HepG2 (cell line): ENCODE data around the gene EGR2. TPM values are rescaled to one million over a fixed set of nuclear protein-coding genes. Genes with fewer than 3 reads are reported as not detected.

ENCODE experiments used
- CREB1 ChIP-seq, 2 experiments: fragments of 450-650 bp in 1 of 2; IDR thresholded peaks; 2 replicates each; pipeline ENCODE4 v1.6.1; 2016 to 2017; ENCODE audit warnings: control low read depth in 1 of 2, mild to moderate bottlenecking in 1 of 2, missing compliant biosample characterization in 1 of 2, missing genetic modification characterization in 1 of 2
- DPF2 ChIP-seq: sonication (generic); formaldehyde crosslinking; IDR thresholded peaks from 2 replicates; pipeline ENCODE4 v1.4.0; 2020; ENCODE audit warnings: mild to moderate bottlenecking, low read depth, missing genetic modification reagents, borderline replicate concordance
- E2F1 ChIP-seq: sonication (generic); formaldehyde crosslinking; IDR thresholded peaks from 2 replicates; pipeline ENCODE4 v1.5.0; 2020; ENCODE audit warnings: missing genetic modification reagents
- ELF3 ChIP-seq: IDR thresholded peaks from 2 replicates; pipeline ENCODE4 v1.6.1; 2016; ENCODE audit warnings: missing genetic modification reagents, missing compliant biosample characterization
- JUN ChIP-seq: sonication (generic); formaldehyde crosslinking; IDR thresholded peaks from 2 replicates; pipeline ENCODE4 v1.4.0; 2020; ENCODE audit warnings: mild to moderate bottlenecking, missing genetic modification reagents
- KAT8 ChIP-seq: IDR thresholded peaks from 2 replicates; pipeline ENCODE4 v1.6.1; 2016; ENCODE audit warnings: missing genetic modification reagents, missing compliant biosample characterization
- NCOA2 ChIP-seq: sonication (generic); formaldehyde crosslinking; IDR thresholded peaks from 2 replicates; pipeline ENCODE4 v1.8.0; 2022; ENCODE audit warnings: inconsistent platforms
- POLR2G ChIP-seq: fragments of 200-400 bp; formaldehyde crosslinking; IDR thresholded peaks from 2 replicates; pipeline ENCODE4 v1.6.1; 2018; ENCODE audit warnings: mild to moderate bottlenecking, low read depth, low read length, moderate library complexity
- REL ChIP-seq: sonication (generic); formaldehyde crosslinking; conservative IDR thresholded peaks from 2 replicates; pipeline ENCODE4 v1.8.0; 2022; ENCODE audit warnings: mild to moderate bottlenecking, missing genetic modification reagents, moderate library complexity
- SNAPC2 ChIP-seq: sonication (generic); formaldehyde crosslinking; IDR thresholded peaks from 2 replicates; pipeline ENCODE4 v1.8.1; 2022; ENCODE audit warnings: mild to moderate bottlenecking, missing genetic modification reagents
- STAG1 ChIP-seq: sonication (generic); formaldehyde crosslinking; IDR thresholded peaks from 2 replicates; pipeline ENCODE4 v1.4.0; 2020; ENCODE audit warnings: missing genetic modification reagents
- ZKSCAN8 ChIP-seq: IDR thresholded peaks from 2 replicates; pipeline ENCODE4 v1.6.1; 2016; ENCODE audit warnings: borderline replicate concordance, missing genetic modification reagents, missing compliant biosample characterization
- ZNF24 ChIP-seq: fragments of 450-650 bp; IDR thresholded peaks from 2 replicates; pipeline ENCODE4 v1.6.1; 2017; ENCODE audit warnings: antibody characterized with exemption, mild to moderate bottlenecking
- ZNF251 ChIP-seq: sonication (generic); formaldehyde crosslinking; IDR thresholded peaks from 2 replicates; pipeline ENCODE4 v1.9.0; 2021; ENCODE audit warnings: mild to moderate bottlenecking, missing genetic modification reagents
- ZNF263 ChIP-seq: sonication (generic); formaldehyde crosslinking; IDR thresholded peaks from 2 replicates; pipeline ENCODE4 v1.4.0; 2020; ENCODE audit warnings: missing genetic modification reagents
- ZNF33B ChIP-seq: sonication (generic); formaldehyde crosslinking; IDR thresholded peaks from 2 replicates; pipeline ENCODE4 v1.5.1; 2020; ENCODE audit warnings: mild to moderate bottlenecking, missing genetic modification reagents
- ZNF513 ChIP-seq: sonication (generic); formaldehyde crosslinking; conservative IDR thresholded peaks from 2 replicates; pipeline ENCODE4 v1.5.0; 2020; ENCODE audit warnings: missing genetic modification reagents
- ZNF552 ChIP-seq: sonication (generic); formaldehyde crosslinking; IDR thresholded peaks from 2 replicates; pipeline ENCODE4 v1.9.0; 2022; ENCODE audit warnings: missing genetic modification reagents, mild to moderate bottlenecking, borderline replicate concordance
- ZNF564 ChIP-seq: sonication (generic); formaldehyde crosslinking; IDR thresholded peaks from 2 replicates; pipeline ENCODE4 v1.8.1; 2023; ENCODE audit warnings: mild to moderate bottlenecking, missing genetic modification reagents
- ZNF607 ChIP-seq: sonication (generic); formaldehyde crosslinking; IDR thresholded peaks from 2 replicates; pipeline ENCODE4 v1.5.1; 2020; ENCODE audit warnings: missing genetic modification reagents, mild to moderate bottlenecking, borderline replicate concordance
- ZNF781 ChIP-seq: sonication (generic); formaldehyde crosslinking; IDR thresholded peaks from 2 replicates; pipeline ENCODE4 v1.5.1; 2020; ENCODE audit warnings: borderline replicate concordance, mild to moderate bottlenecking, missing genetic modification reagents; ENCODE audit errors: not compliant biosample characterization
- polyA plus RNA-seq, 8 experiments: library from polyadenylated mRNA; depleted of rRNA in 3 of 8; stranded (reverse) in 7 of 8; unstranded in 1 of 8; fragments of >200 nt; fragmentation: Illumina TruSeq in 4 of 8; extraction: Trizol in 4 of 8; gene quantifications; 2 replicates each; pipeline versions ENCODE4 v1.2.1 to v1.2.3, GENCODE V29; 2011 to 2016; ENCODE audit warnings: low read depth in 4 of 8, missing spikeins in 1 of 8, mixed read lengths in 1 of 8; ENCODE audit not compliant: insufficient read depth in 1 of 8
- total RNA-seq, 5 experiments: library from RNA; depleted of rRNA; stranded (reverse); fragments of >200 nt; fragmentation: Illumina TruSeq; extraction: Trizol; gene quantifications; 2 replicates each; pipeline ENCODE4 v1.2.3, GENCODE V29; 2016; ENCODE audit warnings: low read depth in 1 of 5
- TF ChIP-seq, protein P1 (sequence below), 2 experiments: IDR thresholded peaks; 2 replicates each; pipeline ENCODE4 v1.6.1; 2011 to 2012; ENCODE audit warnings: low read length in 2 of 2, borderline replicate concordance in 1 of 2, low read depth in 1 of 2, mild to moderate bottlenecking in 1 of 2, moderate library complexity in 1 of 2
- TF ChIP-seq, protein P2 (sequence below): sonication (generic); formaldehyde crosslinking; IDR thresholded peaks from 2 replicates; pipeline ENCODE4 v1.8.0; 2022; ENCODE audit warnings: mild to moderate bottlenecking, missing genetic modification reagents, moderate library complexity

The EGR2 gene
- total and polyA plus RNA-seq, 2 of the 13 experiments (the other 11 are each of a cell fraction or from before 2014, with no cell fraction given): 0.11 to 0.15 TPM

DNA sequence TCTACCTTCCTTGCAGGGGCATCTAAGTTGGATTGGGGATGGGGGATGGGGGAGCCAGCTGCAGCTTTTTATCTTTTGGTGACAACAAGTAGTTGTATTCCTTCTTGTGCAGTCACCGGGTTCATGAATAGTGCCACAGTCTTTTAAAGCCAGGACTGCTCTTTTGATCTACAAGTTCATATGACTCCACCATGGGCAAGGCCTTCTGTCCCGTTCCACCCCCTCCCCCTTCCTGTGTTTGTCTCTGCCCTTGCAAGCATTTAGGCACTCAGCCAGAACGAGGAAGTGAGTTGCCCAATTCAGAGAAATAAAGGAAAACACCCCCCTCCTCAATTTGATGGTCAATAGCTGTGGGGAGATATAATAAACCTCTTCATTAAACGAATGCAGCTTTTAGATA is 44.8 kb upstream of the EGR2 start (continued):
- TF ChIP-seq ZNF552 (CRISPR knock-in tag): no peak
- no peak for TF ChIP-seq POLR2G
- no peak for TF ChIP-seq ZKSCAN8 (CRISPR knock-in tag)
- no peak for TF ChIP-seq E2F1
- no peak for TF ChIP-seq STAG1
- no peak for TF ChIP-seq ZNF781 (CRISPR knock-in tag)
- no peak for TF ChIP-seq ZNF263 (CRISPR knock-in tag)
- TF ChIP-seq ZNF251: no peak
- TF ChIP-seq ZNF564: no peak
- TF ChIP-seq ZNF607 (CRISPR knock-in tag): no peak
- TF ChIP-seq CREB1 (IDR thresholded peaks at IDR 0.05): no peak
- TF ChIP-seq CREB1 (CRISPR knock-in tag; IDR thresholded peaks at IDR 0.05): no peak
- no peak for TF ChIP-seq ZNF513 (CRISPR knock-in tag)
- TF ChIP-seq ELF3 (CRISPR knock-in tag): peak; percentile 47; the same call in 1 of the 2 replicates
- TF ChIP-seq, protein P1, sequence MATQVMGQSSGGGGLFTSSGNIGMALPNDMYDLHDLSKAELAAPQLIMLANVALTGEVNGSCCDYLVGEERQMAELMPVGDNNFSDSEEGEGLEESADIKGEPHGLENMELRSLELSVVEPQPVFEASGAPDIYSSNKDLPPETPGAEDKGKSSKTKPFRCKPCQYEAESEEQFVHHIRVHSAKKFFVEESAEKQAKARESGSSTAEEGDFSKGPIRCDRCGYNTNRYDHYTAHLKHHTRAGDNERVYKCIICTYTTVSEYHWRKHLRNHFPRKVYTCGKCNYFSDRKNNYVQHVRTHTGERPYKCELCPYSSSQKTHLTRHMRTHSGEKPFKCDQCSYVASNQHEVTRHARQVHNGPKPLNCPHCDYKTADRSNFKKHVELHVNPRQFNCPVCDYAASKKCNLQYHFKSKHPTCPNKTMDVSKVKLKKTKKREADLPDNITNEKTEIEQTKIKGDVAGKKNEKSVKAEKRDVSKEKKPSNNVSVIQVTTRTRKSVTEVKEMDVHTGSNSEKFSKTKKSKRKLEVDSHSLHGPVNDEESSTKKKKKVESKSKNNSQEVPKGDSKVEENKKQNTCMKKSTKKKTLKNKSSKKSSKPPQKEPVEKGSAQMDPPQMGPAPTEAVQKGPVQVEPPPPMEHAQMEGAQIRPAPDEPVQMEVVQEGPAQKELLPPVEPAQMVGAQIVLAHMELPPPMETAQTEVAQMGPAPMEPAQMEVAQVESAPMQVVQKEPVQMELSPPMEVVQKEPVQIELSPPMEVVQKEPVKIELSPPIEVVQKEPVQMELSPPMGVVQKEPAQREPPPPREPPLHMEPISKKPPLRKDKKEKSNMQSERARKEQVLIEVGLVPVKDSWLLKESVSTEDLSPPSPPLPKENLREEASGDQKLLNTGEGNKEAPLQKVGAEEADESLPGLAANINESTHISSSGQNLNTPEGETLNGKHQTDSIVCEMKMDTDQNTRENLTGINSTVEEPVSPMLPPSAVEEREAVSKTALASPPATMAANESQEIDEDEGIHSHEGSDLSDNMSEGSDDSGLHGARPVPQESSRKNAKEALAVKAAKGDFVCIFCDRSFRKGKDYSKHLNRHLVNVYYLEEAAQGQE (IDR thresholded peaks at IDR 0.05; ENCODE audit: borderline replicate concordance in 1 of 2, low read depth in 1 of 2, low read length in 2 of 2): no peak
- no peak for TF ChIP-seq JUN (CRISPR knock-in tag)
- TF ChIP-seq, protein P2, sequence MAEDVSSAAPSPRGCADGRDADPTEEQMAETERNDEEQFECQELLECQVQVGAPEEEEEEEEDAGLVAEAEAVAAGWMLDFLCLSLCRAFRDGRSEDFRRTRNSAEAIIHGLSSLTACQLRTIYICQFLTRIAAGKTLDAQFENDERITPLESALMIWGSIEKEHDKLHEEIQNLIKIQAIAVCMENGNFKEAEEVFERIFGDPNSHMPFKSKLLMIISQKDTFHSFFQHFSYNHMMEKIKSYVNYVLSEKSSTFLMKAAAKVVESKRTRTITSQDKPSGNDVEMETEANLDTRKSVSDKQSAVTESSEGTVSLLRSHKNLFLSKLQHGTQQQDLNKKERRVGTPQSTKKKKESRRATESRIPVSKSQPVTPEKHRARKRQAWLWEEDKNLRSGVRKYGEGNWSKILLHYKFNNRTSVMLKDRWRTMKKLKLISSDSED (CRISPR knock-in tag): no peak
- no peak for TF ChIP-seq ZNF33B (CRISPR knock-in tag)
- 0 out of 2 replicates have a peak, but pooled peaks have one; percentile 20 for TF ChIP-seq NCOA2 (CRISPR knock-in tag)
- no peak for TF ChIP-seq ZNF24
- TF ChIP-seq DPF2 (CRISPR knock-in tag): no peak
- no peak for TF ChIP-seq REL (CRISPR knock-in tag)
- TF ChIP-seq SNAPC2 (CRISPR knock-in tag): no peak
- no peak for TF ChIP-seq KAT8 (CRISPR knock-in tag)
